ENCODE results near the gene KCNA2. TPM values are rescaled to one million over a fixed set of nuclear protein-coding genes. Genes with fewer than 3 reads are reported as not detected.
A peak's percentile ranks its signal among the peaks of the same experiment; 100 is the strongest.

Gene KCNA2
- under 1 TPM; 0.40 to 0.49 (median 0.46) TPM for polyA plus RNA-seq (ENCODE audit: insufficient read length in 4 of 4)

DNA sequence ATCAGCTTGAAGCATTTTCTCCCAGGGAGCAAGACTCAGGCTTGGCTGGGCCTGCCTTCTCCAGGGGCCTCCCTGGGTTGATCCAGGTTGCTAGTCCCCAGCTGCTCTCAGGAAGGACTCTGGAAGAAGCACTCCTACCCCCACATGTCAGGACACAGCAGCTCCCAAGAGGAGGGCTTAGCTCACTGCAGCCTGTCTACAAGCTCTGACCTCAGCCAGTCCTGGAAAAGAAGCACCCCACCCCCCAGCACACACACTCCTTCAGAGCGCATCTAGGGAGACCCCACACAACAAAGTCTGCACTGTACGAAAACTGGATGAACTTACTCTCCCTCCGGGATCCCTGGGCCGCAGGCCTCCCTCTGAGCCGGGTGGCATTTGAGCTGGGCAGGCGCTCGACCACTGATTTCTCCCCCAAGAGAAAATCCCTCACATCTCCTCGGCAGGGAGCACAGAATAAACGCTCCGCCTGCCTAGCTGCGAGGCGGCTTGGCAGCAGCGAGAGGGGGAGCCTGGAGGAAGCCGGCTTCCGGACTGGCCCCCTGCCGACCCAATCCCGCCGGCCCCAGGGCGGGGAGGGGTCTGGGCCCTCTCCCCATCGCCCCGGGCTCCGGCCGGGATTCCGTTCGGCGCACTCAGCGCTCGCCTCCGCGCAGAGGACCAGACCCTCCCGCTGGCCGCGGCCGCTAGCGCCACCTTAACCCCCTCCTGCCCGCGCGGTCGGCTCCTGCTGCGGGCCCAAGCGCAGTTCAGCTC is at the start of gene KCNA2:
Gene KCNA2 (minus strand): TSS at position 458 of the 756 bp plus-strand sequence. CDS start 1,576 bp downstream, outside the sequence.
- peak in 3 of 4 donors; percentile 4 to 35 (median 25) for DNase-seq (ENCODE audit: low read depth in 4 of 4, low spot score in 3 of 4)

DNA sequence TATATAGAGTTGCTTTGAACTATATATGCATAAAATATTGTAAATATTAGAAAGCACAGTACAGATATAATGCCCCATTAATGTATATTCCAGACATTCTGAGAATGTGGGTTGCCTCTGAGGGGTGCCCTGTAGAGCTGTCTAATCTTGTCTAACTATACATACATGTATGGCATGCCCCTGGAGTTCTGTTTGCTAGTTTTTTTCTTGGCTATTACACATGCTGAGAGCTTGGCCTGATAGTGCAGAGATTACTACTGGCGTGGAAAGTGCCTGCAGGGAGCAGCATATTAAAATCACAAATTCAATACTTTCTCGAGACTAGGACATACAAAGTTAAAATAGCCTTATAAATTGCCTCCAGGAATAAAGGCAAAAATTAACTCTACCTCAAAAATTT is 44.5 kb upstream of the KCNA2 start:
- DNase-seq (ENCODE audit: low read depth in 4 of 4, low spot score in 3 of 4) = no peak

DNA sequence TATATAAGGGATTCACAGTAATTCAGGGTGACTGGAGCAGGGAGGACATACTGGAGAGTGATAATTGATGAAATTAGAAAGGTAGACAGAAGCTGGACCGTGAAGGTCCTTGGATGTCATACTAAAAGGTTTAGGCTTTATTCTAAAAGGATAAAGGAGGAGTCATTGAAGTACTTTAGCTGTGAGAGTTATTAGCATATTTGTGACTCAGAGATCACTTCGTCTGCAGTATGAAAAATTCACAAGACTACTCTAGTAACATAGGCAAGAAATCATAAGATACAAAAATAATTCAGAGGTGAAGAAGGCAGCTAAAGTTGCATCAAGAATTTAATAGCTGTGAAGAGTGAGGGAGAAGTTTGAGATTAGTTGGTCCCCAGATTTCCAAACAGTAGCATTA is 42.3 kb upstream of the KCNA2 start:
- DNase-seq (ENCODE audit: low read depth in 4 of 4, low spot score in 3 of 4) = no peak

DNA sequence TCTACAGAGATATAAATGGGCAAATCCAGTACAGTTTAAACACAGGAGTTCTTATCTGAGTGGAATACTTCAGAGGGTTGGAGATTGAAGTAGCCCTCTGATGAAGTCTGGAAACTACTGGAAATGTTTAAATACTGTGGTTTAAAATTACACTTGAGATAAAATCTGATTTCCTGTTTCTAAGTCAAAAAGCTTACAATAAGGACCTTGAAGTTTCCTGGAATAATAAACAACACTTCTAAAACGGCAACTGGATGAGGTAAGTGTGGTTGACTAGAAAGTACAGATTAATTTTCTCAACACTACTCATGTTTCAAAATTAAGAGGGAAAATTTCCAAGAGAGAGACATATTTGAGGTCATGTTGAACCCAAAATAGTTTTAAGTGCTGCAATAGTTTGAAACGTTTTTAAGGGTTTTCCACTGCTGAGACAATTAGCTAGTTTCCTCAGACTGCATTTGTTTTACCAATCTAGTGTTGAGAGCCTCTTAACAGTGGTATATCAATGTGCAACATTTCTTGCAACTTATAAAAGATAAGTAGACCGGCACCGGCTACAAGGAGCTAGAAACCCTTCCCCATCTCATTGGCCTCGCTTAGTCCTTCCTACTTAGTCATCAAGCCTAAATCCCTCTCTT is 41.2 kb upstream of the KCNA2 start:
- no peak for DNase-seq (ENCODE audit: low read depth in 4 of 4, low spot score in 3 of 4)

DNA sequence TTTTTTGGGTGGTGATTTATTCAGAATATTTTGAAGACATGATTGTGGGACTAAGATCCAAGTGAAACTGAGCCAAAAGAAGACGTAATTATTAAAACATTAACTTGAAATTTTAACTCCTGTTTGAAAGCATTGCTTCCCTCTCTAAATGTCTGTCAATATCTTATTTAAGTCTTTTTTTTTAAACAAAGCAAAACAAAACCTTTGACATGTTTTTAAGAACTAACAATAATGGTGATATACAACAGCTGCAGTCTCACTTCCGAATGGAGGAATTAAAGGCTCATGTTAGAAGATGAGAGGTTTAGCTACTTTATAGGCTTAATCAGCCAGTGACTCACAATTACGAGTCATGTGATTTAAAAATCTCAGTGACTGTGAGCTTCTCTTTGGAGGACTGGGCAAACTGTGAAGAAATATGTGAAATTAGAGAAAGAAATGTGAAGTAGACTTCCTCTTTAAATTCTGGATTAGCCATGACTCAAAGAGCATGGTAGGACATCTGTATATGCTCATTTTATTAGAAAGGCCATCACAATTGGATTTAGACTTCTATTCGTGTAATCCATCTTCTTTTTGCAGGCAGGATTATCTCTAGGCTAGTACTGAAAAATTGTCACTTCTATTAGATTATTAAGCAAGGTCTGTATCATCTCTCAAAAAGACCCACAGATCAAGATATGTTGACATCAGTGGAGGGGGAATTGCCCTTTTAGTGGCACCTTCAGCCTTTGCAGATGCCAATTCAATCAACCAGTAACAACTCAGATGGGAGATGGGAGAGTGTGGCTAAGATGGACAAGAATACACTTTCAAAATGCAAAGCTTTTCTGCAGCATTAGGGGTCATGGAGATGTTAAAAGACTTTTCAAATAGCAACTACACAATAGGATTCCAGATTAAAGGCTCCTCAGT is 39.9 kb upstream of the KCNA2 start:
- peak in 1 of 4 donors; percentile 15 for DNase-seq (ENCODE audit: low read depth in 4 of 4, low spot score in 3 of 4)

DNA sequence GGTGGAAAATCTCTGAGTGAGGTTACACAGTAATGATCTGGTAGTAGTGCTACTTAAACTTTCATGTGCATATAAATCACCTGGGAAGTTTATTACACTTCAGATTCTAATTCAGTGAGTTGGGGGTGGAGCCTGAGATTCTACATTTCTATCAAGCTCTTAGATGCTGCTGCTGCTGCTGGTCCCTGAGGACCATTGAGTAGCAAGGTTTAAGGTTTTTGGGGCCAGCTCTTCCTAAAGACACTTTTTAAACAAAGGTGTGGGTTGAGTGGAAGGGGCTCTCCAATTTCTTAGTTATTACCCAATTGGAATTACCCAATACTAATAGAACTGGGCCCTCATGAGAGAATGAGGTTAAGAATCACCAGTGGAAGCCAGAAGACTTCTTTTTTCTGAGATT is 39.1 kb upstream of the KCNA2 start:
- DNase-seq (ENCODE audit: low read depth in 4 of 4, low spot score in 3 of 4) = peak in 1 of 4 donors; percentile 32

DNA sequence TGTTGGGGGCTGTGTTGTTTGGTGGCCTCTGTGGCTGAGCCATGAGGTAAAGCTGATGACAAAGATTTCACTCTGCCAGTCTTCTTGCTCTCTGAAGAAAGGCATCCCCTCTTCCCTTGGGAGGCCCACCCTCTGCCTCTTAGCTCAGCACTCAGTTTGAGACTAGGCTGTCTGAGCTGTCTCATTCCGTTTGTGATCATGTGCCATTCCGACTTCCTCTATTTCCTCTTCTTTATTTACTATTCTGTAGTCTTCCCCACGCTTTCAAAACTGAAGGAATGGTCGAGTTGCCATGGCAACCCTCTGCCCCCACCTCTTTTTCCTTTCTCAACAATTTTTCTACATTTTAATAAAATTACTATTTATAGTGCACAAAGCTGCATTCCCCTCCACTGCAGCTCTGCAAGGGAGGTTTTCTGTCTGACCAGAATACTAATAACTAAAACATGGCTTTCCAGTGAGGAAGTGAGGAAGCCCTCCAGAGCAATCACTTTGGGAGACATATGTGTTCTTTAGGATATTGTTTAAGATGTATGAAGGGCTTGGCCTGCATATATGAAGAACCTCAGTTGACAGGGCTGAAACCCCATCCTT is 37.8 kb upstream of the KCNA2 start:
- DNase-seq (ENCODE audit: low read depth in 4 of 4, low spot score in 3 of 4) = no peak

DNA sequence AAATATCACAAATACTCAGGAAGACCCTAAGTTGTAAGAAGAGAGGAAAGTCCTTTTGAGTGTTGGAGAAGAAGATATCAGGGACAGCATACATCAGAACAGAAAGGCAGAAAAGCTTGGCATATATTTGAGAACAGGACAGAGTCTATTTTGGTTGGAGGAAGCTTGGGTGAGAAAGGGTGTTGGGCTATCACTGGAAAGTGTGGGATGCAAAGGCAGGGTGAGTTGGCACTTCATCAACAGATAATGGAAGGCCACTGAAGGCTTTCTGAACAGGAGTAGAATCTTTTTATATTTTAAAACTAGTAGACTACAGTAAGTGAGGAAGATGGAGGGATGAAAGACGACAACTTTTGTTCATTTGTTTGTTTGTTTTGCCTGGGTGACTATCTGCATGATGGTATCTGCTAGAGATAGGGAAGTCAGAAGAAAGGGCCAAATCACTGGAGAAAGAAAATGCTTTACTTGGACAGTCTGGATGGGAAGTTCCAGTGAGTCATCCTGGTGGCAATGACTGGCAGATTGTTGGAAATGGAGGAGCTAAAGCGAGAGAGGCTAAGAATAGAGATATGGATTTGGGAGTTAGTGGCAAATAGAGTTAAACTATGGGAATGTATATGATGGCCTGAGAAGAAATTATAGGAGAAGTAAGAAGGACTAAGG is 33.7 kb upstream of the KCNA2 start:
- no peak for DNase-seq (ENCODE audit: low read depth in 4 of 4, low spot score in 3 of 4)

DNA sequence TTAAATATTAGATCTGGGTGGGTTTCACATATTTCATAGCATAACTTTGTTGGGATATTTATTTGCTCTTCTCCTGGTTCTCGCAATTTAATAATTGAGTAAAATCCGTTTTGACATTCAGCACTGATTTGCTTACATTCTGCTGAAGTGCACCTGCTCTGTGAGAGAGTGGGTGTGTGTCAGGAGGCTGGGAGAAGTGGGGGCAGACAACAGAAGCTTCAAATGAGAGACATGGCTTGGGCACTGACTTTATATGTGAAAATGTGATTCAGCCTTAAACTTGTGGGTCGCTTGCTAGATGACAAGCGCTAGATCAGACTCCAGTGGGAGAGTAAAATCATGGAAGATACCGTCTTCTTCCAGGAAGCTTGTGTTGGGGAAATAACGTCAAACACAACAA is 32.4 kb upstream of the KCNA2 start:
- no peak for DNase-seq (ENCODE audit: low read depth in 4 of 4, low spot score in 3 of 4)

DNA sequence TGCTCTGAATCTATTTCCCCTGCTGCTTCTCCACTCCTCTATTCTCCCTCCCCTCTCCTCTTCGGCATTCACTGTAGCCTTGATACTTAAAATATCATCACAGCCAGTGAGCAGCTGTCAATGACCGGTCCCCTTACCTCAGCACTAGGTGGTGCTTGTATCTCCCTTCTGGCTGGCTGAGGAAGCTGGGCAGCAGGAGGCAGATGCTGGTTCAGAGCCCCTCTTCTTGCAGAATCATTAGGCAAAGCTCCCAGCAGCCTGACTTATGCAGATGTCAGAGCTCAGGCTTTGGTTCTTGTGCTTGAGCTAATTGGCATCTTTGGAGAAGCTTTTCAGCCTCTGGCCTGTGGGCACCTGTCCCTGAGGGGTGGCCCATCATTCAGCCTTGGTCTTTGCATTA is 31.9 kb upstream of the KCNA2 start:
- no peak for DNase-seq (ENCODE audit: low read depth in 4 of 4, low spot score in 3 of 4)

DNA sequence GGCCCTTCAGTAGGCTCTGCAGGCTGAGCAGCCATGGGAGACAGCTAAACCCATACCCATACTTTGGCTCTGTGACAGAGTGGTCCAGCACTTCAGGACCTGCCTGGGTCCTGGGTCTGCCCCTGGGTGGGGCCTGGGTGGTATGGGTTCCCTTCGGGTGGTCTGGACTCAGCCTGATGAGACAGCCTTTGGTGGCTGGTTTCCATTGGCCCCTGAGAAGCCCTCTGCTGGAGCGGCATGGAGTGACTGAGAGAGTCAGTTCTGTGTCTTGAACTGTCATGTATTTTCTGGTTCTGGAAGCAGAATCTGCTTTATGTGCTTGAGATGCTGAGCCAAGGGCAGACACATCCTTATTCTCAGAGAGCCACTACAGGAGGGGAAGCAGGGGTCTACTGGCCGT is 31.3 kb upstream of the KCNA2 start:
- DNase-seq (ENCODE audit: low read depth in 4 of 4, low spot score in 3 of 4) = no peak

DNA sequence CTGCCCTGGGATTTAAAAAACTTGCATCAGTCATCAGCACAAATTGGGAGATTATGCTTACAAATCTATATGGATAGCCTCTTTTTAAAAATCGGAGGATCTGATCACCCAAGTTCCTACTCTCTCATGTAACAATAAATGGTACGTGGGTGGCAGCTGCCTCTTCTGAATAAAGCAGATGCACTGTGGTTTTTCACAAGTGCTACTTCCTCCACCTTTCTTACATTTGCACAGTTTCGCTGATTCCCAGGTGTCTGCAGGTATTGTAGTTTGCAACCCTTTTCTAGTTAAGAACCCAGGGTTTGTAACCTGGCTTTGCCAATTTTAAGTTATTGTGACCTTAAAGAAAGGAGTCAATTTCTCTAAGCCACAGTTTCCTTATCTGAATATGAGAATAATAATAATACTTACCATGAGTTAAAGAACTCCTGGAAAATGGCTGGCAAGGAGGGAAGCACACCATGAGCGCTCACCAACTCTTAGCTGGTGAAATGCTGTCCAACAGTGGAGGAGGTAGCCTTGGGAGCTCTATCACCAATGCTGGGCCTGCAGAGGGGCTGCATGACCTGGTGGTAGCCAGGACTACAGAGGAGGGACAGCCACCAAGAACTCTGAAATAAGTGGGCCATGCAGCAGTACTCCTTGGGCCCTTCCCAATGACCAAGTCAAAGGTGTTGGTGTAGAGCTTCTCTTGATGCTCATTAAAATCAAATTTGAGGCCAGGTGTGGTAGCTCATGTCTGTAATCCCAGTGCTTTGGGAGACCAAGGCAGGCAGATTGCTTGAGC is 30.2 kb upstream of the KCNA2 start:
- no peak for DNase-seq (ENCODE audit: low read depth in 4 of 4, low spot score in 3 of 4)

DNA sequence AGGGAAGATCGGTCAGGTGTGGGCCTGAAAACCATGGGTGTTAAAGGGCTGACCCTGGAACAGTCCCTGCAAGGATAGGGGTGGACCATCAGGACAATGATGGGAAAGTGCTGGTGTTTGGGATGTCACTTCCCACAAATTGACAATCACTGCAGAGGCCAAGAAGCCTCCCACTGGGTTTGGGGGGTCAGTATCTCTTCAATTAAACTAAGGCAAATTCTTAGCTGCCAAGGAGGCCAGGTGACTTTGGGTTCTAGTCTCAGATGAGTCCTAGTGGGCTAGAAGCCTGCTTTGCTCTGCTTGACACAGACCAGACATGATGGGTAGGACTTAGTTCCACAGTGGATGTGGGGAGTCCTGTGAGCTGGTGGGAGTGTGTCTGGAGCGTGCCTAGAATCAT is 29.3 kb upstream of the KCNA2 start:
- DNase-seq (ENCODE audit: low read depth in 4 of 4, low spot score in 3 of 4) = no peak

DNA sequence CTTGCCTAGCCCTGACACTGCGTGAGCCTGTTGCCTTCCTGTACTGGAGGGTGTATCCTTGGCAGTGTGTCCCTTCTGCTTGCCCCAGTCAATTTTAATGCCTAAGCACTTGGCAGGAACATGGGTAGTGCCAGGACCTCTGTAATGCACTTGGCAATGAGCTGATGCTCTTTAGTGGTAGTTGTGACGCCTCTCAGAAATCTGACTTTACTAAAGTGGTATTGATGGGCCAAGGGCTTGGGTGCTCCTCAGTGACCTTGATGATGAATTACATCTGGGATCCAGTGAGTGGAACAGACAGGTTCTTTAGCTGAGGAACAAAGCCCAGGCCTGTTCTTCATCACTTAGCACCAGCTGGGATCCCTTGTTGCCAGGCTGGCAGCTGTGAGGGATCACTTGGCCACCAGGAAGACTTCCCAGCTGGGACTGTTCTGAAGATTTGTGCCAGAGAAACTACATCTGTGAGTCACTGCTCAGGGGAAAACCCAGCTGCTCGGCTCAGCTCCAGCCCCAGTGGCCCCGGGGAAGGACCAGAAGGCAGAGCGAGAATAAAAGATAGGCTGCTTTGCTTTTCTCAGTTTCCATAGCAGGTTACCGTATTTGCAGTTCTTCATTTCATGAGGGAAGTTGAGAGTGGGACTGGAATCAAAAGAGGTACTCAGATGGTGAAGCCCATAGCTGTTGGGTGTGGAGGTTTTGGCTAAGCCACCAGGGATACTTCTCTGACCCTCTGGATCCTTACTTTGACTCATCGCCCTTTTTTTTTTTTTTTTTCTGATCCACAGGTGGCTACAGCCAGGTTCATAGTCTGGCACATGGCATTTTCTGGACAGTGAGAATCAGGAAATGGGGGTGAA is 28.5 kb upstream of the KCNA2 start:
- peak in 1 of 4 donors; percentile 30 for DNase-seq (ENCODE audit: low read depth in 4 of 4, low spot score in 3 of 4)

DNA sequence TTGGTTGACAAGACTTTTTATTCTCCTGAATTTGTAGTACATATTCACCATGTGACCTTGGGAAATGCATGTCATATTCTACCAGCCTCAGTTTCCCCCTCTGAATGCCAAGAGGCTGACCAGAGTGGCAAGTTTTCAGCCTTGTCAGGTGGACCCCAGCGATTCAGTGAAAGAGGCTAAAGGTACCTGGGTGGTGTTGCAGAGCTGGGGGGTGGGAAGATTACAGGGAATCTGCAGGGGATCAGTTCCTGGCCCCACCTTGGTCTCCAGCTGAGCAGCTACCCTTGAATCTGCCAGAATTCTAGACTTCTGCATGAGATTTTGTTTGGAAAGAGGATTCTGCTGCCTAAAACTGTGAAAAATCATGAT is 27.9 kb upstream of the KCNA2 start:
- DNase-seq (ENCODE audit: low read depth in 4 of 4, low spot score in 3 of 4) = no peak

DNA sequence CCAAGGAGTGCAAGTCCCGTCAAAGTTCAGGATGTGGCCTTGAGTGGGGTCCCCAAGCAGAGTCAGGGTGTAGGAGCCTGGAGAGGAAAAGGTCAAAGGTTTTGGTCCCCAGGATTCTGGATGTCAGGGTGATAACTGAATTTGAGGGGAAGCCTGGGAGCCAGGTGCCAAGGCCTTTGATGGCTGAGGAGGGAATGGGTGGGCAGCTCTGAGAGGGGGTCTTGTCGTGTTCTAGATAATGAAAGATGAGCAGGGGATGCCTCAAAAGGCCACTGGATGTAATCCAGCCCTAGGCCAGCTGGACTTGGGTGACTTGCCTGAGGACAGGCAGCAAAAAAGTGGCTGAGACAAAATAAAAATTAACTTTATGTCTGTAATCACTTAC is 27.5 kb upstream of the KCNA2 start:
- DNase-seq (ENCODE audit: low read depth in 4 of 4, low spot score in 3 of 4) = no peak

DNA sequence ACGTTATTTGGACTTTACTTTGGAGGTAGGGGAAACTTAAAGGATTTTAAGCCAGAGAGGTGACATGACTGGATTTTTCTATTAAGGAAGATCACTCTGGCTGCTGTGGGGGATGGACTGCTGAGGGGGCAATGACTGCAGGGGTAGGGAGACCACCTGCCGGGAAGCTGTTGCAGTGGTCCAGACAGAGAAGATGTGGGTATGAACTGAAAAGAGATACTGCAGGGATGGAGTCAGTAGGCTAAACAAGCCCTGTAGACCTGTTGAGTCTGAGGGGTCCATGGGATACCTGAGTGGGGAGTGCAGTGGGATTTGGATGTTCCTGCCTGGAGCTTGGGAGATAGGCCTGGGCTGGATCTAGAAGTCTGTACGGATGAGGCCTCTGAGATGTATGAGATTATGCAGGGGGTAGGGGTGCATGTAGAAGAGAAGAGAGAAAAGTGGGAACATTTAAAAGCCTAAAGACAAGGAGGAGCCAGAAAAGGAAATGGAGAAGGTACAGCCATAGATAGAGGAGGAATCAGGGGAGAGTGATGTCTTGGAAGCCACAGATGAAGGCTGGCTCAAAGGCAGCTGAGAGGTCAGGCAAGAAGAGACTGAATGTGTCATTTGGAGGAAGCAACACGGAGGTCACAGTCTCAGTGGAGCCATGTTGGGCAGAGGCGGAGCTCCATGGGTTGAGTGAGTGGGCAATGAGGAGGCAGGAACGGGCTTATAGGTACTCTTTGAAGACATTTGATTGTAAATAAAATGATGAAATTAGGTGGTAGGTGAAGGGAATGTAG is 25.9 kb upstream of the KCNA2 start:
- DNase-seq (ENCODE audit: low read depth in 4 of 4, low spot score in 3 of 4) = no peak
